K562 (cell line): Measurements from ENCODE around the gene SEL1L. TPM values are rescaled to one million over a fixed set of nuclear protein-coding genes. Genes with fewer than 3 reads are reported as not detected.

Source experiments
- FOXM1 ChIP-seq, 2 experiments: fragments of 450-650 bp in 1 of 2; sonication (generic) in 1 of 2; formaldehyde crosslinking in 1 of 2; IDR thresholded peaks; 2 replicates each; pipeline versions ENCODE4 v1.6.1 to v1.9.0; 2017 to 2022; ENCODE audit warnings: low read depth in 2 of 2, mild to moderate bottlenecking in 2 of 2, missing genetic modification reagents in 1 of 2, moderate library complexity in 1 of 2
- NFIC ChIP-seq: fragments of 450-650 bp; IDR thresholded peaks from 2 replicates; pipeline ENCODE4 v1.6.1; 2017; ENCODE audit warnings: mild to moderate bottlenecking, inconsistent platforms
- NR1H2 ChIP-seq: sonication (generic); formaldehyde crosslinking; IDR thresholded peaks from 2 replicates; pipeline ENCODE4 v1.4.0; 2020; ENCODE audit warnings: mild to moderate bottlenecking, missing genetic modification reagents
- NRF1 ChIP-seq, 2 experiments: fragments of 450-650 bp; IDR thresholded peaks in 1 of 2; conservative IDR thresholded peaks in 1 of 2; 2 replicates each; pipeline ENCODE4 v1.6.1; 2014; ENCODE audit warnings: mild to moderate bottlenecking in 2 of 2
- SREBF2 ChIP-seq: sonication (generic); formaldehyde crosslinking; IDR thresholded peaks from 2 replicates; pipeline ENCODE4 v1.4.0; 2020; ENCODE audit warnings: mild to moderate bottlenecking, missing genetic modification reagents
- ZFP1 ChIP-seq: fragments of 450-650 bp; formaldehyde crosslinking; IDR thresholded peaks from 2 replicates; pipeline ENCODE4 v1.4.0; 2020; ENCODE audit warnings: mild to moderate bottlenecking, mixed read lengths
- ZKSCAN1 ChIP-seq: fragments of 150-350 bp; IDR thresholded peaks from 2 replicates; pipeline ENCODE4 v1.6.1; 2016; ENCODE audit warnings: low read depth, low read length
- polyA plus RNA-seq, 8 experiments: library from polyadenylated mRNA; depleted of rRNA in 4 of 8; stranded (reverse) in 5 of 8; unstranded in 3 of 8; fragments of >200 nt; fragmentation: Nextera tagmentation in 2 of 8; fragmentation: Illumina TruSeq in 1 of 8; extraction: Ambion mirVana in 2 of 8; extraction: Trizol in 1 of 8; gene quantifications; 2 replicates each; pipeline versions ENCODE4 v1.2.1 to v1.2.3, GENCODE V29; 2011 to 2014; ENCODE audit warnings: inconsistent platforms in 1 of 8, missing spikeins in 1 of 8
- total RNA-seq, 7 experiments: library from RNA; depleted of rRNA in 6 of 7; stranded (reverse); fragments of >200 nt in 6 of 7; fragmentation: Illumina TruSeq in 2 of 7; extraction: Trizol in 2 of 7; gene quantifications; 2 replicates each; pipeline versions ENCODE4 v1.2.1 to v1.2.3, GENCODE V29; 2011 to 2021; ENCODE audit warnings: low replicate concordance in 1 of 7
- TF ChIP-seq, protein P1 (sequence below): IDR thresholded peaks from 2 replicates; pipeline ENCODE4 v1.6.1; 2011; ENCODE audit not compliant: insufficient read length; ENCODE audit errors: extremely low read depth
- TF ChIP-seq, protein P2 (sequence below): IDR thresholded peaks from 2 replicates; pipeline ENCODE4 v1.6.1; 2012; ENCODE audit warnings: low read depth, low read length, improper control_type of control experiment, borderline replicate concordance
- TF ChIP-seq, protein P3 (sequence below), 2 experiments: fragments of 150-350 bp in 1 of 2; IDR thresholded peaks; 2 replicates each; pipeline ENCODE4 v1.6.1; 2012 to 2016; ENCODE audit warnings: low read depth in 2 of 2, low read length in 2 of 2, mild to moderate bottlenecking in 1 of 2, moderate library complexity in 1 of 2

The SEL1L gene
- total and polyA plus RNA-seq, 9 of the 15 experiments (the other 6 are each of a cell fraction or from before 2014, with no cell fraction given) = 7.7 to 21.1 (median 13.6) TPM

DNA sequence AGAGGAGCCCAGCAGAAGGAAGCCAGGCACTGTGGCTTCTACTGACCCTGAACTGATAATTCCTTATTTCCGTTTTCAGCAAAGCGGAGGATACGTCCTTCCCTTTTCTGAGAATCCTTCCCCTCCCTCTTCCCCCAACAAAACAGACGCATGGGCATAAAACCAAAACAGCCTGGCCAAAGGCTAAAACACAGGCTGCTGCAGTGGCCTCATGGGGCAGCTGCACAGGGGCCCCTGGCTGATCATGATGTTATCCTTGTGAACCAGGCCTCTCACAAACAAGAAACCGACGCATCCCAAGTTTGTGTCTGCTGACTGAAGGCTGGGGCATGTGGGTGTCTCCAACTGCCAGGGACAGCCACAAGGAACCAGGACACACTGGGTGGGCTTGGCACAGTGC is 110.1 kb downstream of the SEL1L start (continued):
- TF ChIP-seq NR1H2 (CRISPR knock-in tag) = no peak
- TF ChIP-seq ZFP1 (CRISPR knock-in tag) = no peak
- TF ChIP-seq, protein P1, sequence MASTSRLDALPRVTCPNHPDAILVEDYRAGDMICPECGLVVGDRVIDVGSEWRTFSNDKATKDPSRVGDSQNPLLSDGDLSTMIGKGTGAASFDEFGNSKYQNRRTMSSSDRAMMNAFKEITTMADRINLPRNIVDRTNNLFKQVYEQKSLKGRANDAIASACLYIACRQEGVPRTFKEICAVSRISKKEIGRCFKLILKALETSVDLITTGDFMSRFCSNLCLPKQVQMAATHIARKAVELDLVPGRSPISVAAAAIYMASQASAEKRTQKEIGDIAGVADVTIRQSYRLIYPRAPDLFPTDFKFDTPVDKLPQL = no peak
- TF ChIP-seq, protein P2, sequence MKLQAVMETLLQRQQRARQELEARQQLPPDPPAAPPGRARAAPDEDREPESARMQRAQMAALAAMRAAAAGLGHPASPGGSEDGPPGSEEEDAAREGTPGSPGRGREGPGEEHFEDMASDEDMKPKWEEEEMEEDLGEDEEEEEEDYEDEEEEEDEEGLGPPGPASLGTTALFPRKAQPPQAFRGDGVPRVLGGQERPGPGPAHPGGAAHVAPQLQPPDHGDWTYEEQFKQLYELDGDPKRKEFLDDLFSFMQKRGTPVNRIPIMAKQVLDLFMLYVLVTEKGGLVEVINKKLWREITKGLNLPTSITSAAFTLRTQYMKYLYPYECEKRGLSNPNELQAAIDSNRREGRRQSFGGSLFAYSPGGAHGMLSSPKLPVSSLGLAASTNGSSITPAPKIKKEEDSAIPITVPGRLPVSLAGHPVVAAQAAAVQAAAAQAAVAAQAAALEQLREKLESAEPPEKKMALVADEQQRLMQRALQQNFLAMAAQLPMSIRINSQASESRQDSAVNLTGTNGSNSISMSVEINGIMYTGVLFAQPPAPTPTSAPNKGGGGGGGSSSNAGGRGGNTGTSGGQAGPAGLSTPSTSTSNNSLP = 0 out of 2 replicates have a peak, but pooled peaks have one; percentile 17
- peak; percentile 52; the same call in 1 of the 2 replicates for TF ChIP-seq NFIC
- TF ChIP-seq, protein P3, sequence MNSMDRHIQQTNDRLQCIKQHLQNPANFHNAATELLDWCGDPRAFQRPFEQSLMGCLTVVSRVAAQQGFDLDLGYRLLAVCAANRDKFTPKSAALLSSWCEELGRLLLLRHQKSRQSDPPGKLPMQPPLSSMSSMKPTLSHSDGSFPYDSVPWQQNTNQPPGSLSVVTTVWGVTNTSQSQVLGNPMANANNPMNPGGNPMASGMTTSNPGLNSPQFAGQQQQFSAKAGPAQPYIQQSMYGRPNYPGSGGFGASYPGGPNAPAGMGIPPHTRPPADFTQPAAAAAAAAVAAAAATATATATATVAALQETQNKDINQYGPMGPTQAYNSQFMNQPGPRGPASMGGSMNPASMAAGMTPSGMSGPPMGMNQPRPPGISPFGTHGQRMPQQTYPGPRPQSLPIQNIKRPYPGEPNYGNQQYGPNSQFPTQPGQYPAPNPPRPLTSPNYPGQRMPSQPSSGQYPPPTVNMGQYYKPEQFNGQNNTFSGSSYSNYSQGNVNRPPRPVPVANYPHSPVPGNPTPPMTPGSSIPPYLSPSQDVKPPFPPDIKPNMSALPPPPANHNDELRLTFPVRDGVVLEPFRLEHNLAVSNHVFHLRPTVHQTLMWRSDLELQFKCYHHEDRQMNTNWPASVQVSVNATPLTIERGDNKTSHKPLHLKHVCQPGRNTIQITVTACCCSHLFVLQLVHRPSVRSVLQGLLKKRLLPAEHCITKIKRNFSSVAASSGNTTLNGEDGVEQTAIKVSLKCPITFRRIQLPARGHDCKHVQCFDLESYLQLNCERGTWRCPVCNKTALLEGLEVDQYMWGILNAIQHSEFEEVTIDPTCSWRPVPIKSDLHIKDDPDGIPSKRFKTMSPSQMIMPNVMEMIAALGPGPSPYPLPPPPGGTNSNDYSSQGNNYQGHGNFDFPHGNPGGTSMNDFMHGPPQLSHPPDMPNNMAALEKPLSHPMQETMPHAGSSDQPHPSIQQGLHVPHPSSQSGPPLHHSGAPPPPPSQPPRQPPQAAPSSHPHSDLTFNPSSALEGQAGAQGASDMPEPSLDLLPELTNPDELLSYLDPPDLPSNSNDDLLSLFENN (IDR thresholded peaks at IDR 0.05; ENCODE audit: low read depth in 2 of 2, low read length in 2 of 2) = no peak
- TF ChIP-seq ZKSCAN1 = no peak
- TF ChIP-seq FOXM1 (IDR thresholded peaks at IDR 0.05; ENCODE audit: low read depth) = peak; percentile 46; the same call in 1 of the 2 replicates
- no peak for TF ChIP-seq FOXM1 (CRISPR knock-in tag; IDR thresholded peaks at IDR 0.05; ENCODE audit: low read depth)
- TF ChIP-seq NRF1 (conservative IDR thresholded peaks at IDR 0.05 in 1 of 2, IDR thresholded peaks at IDR 0.05 in 1 of 2) = peak; percentile 34 to 44; a peak in 3 of 4 replicates
- TF ChIP-seq SREBF2 (CRISPR knock-in tag) = no peak
- TF ChIP-seq, all 486 proteins: peak for 78

Other genes starting within 250 kb of the SEL1L start
- gene STON2, start 133.5 kb downstream of the SEL1L start, total RNA-seq (2014; rRNA removed) = 54.6 and 61.6 TPM in 2 replicates
- gene STON2, start 133.5 kb downstream of the SEL1L start, total RNA-seq (2014; rRNA removed; fragmentation: Illumina TruSeq; extraction: Trizol) = 90.6 and 106 TPM in 2 replicates
- 68.5 and 69.6 TPM in 2 replicates for gene STON2, start 133.5 kb downstream of the SEL1L start, total RNA-seq (2015; rRNA removed; fragmentation: Illumina TruSeq; extraction: Trizol)
- gene STON2, start 133.5 kb downstream of the SEL1L start, total RNA-seq (2021) = 89.4 and 99.3 TPM in 2 replicates
- 53.5 and 54.6 TPM in 2 replicates for gene STON2, start 133.5 kb downstream of the SEL1L start, polyA plus RNA-seq (2011; rRNA removed)
- 24.1 and 24.8 TPM in 2 replicates for gene STON2, start 133.5 kb downstream of the SEL1L start, polyA plus RNA-seq (2014; fragmentation: Illumina TruSeq; extraction: Trizol)
- gene STON2, start 133.5 kb downstream of the SEL1L start, polyA plus RNA-seq (2014; fragmentation: Nextera tagmentation; extraction: Ambion mirVana) = 10 to 100 TPM in 1 of 2 experiments, 1 to 10 TPM in 1; 7.8 to 30.2 TPM
- 20.2 and 24.9 TPM in 2 replicates for gene STON2, start 133.5 kb downstream of the SEL1L start, polyA plus RNA-seq (2014; rRNA removed)